Stimulated activated naive B cell treated with anti-CD40 and anti-IgM and Interleukin-4, amounts not matched to agents 10 μg/mL and 1 μg/mL and 100 μg/mL, for 72 hours (primary cell): ENCODE measurements around the gene LRCH2.

ENCODE experiments used
- ATAC-seq, 2 donors: fragments of 150-1000 bp; cut with Tn5 transposase; replicated peaks; 2 replicates each; pipeline ENCODE4 v1.10.0; 2021; ENCODE audit warnings: moderate library complexity in 1 of 2
- DNase-seq: peaks from one replicate; pipeline ENCODE4 v3.0.0; 2021
- H3K27ac Mint-ChIP-seq: one replicate; pipeline ENCODE4 v1.8.0; 2022; ENCODE audit warnings: mild to moderate bottlenecking, mixed read lengths
- H3K27me3 Mint-ChIP-seq, 2 donors: one replicate each; pipeline ENCODE4 v1.8.0; 2022; ENCODE audit warnings: mixed read lengths in 2 of 2
- H3K36me3 Mint-ChIP-seq, 2 donors: one replicate each; pipeline ENCODE4 v1.8.0; 2022; ENCODE audit warnings: mixed read lengths in 2 of 2, mild to moderate bottlenecking in 1 of 2
- H3K4me1 Mint-ChIP-seq, 2 donors: one replicate each; pipeline ENCODE4 v1.8.0; 2022; ENCODE audit warnings: mixed read lengths in 2 of 2, mild to moderate bottlenecking in 1 of 2
- H3K4me3 Mint-ChIP-seq, 2 donors: one replicate each; pipeline ENCODE4 v1.8.0; 2022; ENCODE audit warnings: mild to moderate bottlenecking in 2 of 2, mixed read lengths in 2 of 2, moderate library complexity in 1 of 2
- H3K9me3 Mint-ChIP-seq, 2 donors: one replicate each; pipeline ENCODE4 v1.8.0; 2022; ENCODE audit warnings: mixed read lengths in 2 of 2, mild to moderate bottlenecking in 1 of 2

The LRCH2 gene

DNA sequence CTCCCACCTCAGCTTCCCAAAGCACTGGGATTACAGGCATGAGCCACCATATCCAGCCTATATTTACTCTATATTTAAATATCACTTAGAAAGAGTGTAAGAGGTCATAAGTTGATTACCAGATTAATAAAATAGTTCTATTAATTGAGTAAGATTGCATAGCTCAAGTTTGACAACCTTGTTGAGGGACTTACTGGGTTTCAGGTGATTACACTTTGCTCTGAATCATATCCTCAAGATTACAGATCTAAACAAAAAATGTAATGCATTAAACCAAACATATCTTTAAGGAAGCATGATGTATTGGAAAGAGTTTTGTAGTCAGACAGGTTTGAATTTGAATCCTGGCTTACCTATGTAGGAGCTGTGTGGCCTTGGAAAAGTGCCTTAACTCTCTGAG is 168.6 kb downstream of the LRCH2 start:
- H3K9me3 Mint-ChIP-seq, result peaks cover under 1 to 4% of the 10 kb centered on the region in 2 donors
- DNase-seq, result no peak
- H3K4me1 Mint-ChIP-seq, result no peaks in the 10 kb centered on the region
- no peak overlapping the region for H3K27ac Mint-ChIP-seq
- H3K27me3 Mint-ChIP-seq, result no peaks in the 10 kb centered on the region
- H3K4me3 Mint-ChIP-seq, result no peak overlapping the region
- no peaks in the 10 kb centered on the region for H3K36me3 Mint-ChIP-seq
- ATAC-seq, result no peak
